ENCODE data around the gene EPN3.

DNA sequence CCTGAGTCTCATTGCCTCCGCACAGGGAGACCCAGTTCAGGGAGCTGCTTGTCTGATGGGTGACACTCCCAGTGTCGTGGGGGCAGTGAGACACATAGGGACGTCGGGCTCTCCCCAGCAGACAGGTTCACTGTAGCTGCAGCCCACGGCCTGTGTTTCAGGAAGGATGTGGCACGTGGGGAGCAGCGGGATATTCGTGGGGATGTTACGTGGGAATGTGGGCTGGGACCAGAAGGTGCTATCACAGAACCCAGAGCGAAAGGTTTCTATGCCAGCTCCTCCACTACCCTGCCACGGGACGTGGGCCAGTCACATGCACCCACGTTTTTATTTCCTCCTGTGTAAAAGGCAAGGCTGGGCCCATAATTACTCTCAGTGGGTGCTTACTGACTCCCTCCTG is 44.3 kb downstream of the EPN3 start:
- TF ChIP-seq, protein P1, sequence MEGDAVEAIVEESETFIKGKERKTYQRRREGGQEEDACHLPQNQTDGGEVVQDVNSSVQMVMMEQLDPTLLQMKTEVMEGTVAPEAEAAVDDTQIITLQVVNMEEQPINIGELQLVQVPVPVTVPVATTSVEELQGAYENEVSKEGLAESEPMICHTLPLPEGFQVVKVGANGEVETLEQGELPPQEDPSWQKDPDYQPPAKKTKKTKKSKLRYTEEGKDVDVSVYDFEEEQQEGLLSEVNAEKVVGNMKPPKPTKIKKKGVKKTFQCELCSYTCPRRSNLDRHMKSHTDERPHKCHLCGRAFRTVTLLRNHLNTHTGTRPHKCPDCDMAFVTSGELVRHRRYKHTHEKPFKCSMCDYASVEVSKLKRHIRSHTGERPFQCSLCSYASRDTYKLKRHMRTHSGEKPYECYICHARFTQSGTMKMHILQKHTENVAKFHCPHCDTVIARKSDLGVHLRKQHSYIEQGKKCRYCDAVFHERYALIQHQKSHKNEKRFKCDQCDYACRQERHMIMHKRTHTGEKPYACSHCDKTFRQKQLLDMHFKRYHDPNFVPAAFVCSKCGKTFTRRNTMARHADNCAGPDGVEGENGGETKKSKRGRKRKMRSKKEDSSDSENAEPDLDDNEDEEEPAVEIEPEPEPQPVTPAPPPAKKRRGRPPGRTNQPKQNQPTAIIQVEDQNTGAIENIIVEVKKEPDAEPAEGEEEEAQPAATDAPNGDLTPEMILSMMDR (IDR thresholded peaks at IDR 0.05), result no peak
- no peak for TF ChIP-seq POLR2A (IDR thresholded peaks at IDR 0.05)
